Mammary epithelial cell (primary cell): ENCODE results near the gene ATP5F1C.

Source experiments
- EZH2 ChIP-seq: IDR thresholded peaks from 2 replicates; pipeline ENCODE4 v1.6.1; 2012; ENCODE audit warnings: low read length, inconsistent platforms, borderline replicate concordance
- TF ChIP-seq, protein P1 (sequence below), 2 donors: IDR thresholded peaks in 1 of 2; conservative IDR thresholded peaks in 1 of 2; 2 replicates each; pipeline ENCODE4 v1.5.1; 2011 to 2012; ENCODE audit warnings: inconsistent platforms in 2 of 2, low read length in 2 of 2, mild to moderate bottlenecking in 2 of 2, control low read depth in 1 of 2, low read depth in 1 of 2; ENCODE audit not compliant: insufficient read depth in 1 of 2; ENCODE audit errors: extremely low read depth in 1 of 2

DNA sequence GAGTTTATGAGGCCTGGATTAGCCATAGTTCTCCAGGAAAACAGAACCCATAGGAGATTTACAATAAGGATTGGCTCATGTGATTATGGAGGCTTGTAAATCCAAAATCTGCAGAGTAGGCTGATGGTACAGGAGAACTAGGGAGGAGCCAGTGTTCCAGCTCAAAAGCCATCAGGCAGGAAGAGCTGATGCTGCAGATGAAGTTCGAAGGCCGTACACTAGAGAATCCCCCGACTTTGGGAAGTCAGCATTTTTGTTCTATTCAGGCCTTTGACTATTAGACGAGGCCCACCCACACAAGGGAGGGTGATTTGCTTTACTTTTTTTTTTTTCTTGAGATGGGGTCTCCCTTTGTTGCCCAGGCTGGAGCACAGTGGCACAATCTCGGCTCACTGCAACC, 37.8 kb upstream of the ATP5F1C start:
- TF ChIP-seq, protein P1, sequence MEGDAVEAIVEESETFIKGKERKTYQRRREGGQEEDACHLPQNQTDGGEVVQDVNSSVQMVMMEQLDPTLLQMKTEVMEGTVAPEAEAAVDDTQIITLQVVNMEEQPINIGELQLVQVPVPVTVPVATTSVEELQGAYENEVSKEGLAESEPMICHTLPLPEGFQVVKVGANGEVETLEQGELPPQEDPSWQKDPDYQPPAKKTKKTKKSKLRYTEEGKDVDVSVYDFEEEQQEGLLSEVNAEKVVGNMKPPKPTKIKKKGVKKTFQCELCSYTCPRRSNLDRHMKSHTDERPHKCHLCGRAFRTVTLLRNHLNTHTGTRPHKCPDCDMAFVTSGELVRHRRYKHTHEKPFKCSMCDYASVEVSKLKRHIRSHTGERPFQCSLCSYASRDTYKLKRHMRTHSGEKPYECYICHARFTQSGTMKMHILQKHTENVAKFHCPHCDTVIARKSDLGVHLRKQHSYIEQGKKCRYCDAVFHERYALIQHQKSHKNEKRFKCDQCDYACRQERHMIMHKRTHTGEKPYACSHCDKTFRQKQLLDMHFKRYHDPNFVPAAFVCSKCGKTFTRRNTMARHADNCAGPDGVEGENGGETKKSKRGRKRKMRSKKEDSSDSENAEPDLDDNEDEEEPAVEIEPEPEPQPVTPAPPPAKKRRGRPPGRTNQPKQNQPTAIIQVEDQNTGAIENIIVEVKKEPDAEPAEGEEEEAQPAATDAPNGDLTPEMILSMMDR (conservative IDR thresholded peaks at IDR 0.05 in 1 of 2, IDR thresholded peaks at IDR 0.05 in 1 of 2; ENCODE audit: extremely low read depth in 1 of 2, insufficient read depth in 1 of 2, low read depth in 1 of 2, low read length in 2 of 2): no peak
- TF ChIP-seq EZH2: no peak
